Keratinocyte (primary cell): ENCODE results near the gene ACTN4. TPM values are rescaled to one million over a fixed set of nuclear protein-coding genes. Genes with fewer than 3 reads are reported as not detected.

Source experiments
- DNase-seq: peaks from one replicate; pipeline ENCODE4 v3.0.0-alpha.2; 2011; ENCODE audit warnings: low read depth, missing footprints, low spot score
- FAIRE-seq: peaks from 2 replicates; lab custom pipeline; 2011; peaks lifted over from hg19 to GRCh38; lab: Jason Lieb, UNC
- H2AFZ ChIP-seq: 2 replicates; pipeline ENCODE4 v1.6.0; 2012; ENCODE audit warnings: low read length, control low read depth, inconsistent platforms; ENCODE audit not compliant: control insufficient read depth
- H3K27ac ChIP-seq: 2 replicates; pipeline ENCODE4 v1.5.1; 2011; ENCODE audit warnings: low read length; ENCODE audit not compliant: control insufficient read depth, insufficient read depth
- H3K27me3 ChIP-seq: 3 replicates; pipeline ENCODE4 v1.6.0; 2011; ENCODE audit warnings: low read length; ENCODE audit not compliant: control insufficient read depth, insufficient read depth; ENCODE audit errors: extremely low read depth
- H3K36me3 ChIP-seq, 2 experiments: 2 replicates in 1 of 2; 3 replicates in 1 of 2; pipeline ENCODE4 v1.5.1; 2011; ENCODE audit warnings: low read length in 2 of 2, mild to moderate bottlenecking in 1 of 2; ENCODE audit not compliant: control insufficient read depth in 2 of 2, insufficient read depth in 2 of 2; ENCODE audit errors: extremely low read depth in 1 of 2
- H3K4me1 ChIP-seq: 3 replicates; pipeline ENCODE4 v1.5.1; 2011; ENCODE audit warnings: low read length; ENCODE audit not compliant: control insufficient read depth, insufficient read depth; ENCODE audit errors: extremely low read depth
- H3K4me2 ChIP-seq: 3 replicates; pipeline ENCODE4 v1.6.0; 2011; ENCODE audit warnings: low read depth, low read length; ENCODE audit not compliant: control insufficient read depth, insufficient read depth; ENCODE audit errors: extremely low read depth
- H3K4me3 ChIP-seq, 3 experiments: fragments of 200-600 bp in 1 of 3; sonication (generic) in 1 of 3; 2 replicates in 2 of 3; 3 replicates in 1 of 3; pipeline ENCODE4 v1.5.1; 2011 to 2016; ENCODE audit warnings: low read length in 3 of 3, mild to moderate bottlenecking in 3 of 3, control low read depth in 2 of 3, inconsistent platforms in 1 of 3, low read depth in 1 of 3, mixed read lengths in 1 of 3, mixed run types in 1 of 3, moderate library complexity in 1 of 3; ENCODE audit not compliant: control insufficient read depth in 2 of 3, insufficient read depth in 2 of 3; ENCODE audit errors: extremely low read depth in 1 of 3
- H3K79me2 ChIP-seq: 2 replicates; pipeline ENCODE4 v1.6.0; 2012; ENCODE audit warnings: low read length; ENCODE audit not compliant: control insufficient read depth, insufficient read depth
- H3K9ac ChIP-seq: 3 replicates; pipeline ENCODE4 v1.6.0; 2011; ENCODE audit warnings: low read length; ENCODE audit not compliant: control insufficient read depth, insufficient read depth; ENCODE audit errors: extremely low read depth
- H3K9me1 ChIP-seq: 3 replicates; pipeline ENCODE4 v1.6.0; 2011; ENCODE audit warnings: low read length; ENCODE audit not compliant: control insufficient read depth, insufficient read depth; ENCODE audit errors: extremely low read depth
- H3K9me3 ChIP-seq: 2 replicates; pipeline ENCODE4 v1.5.1; 2012; ENCODE audit warnings: low read depth, low read length; ENCODE audit not compliant: control insufficient read depth
- H4K20me1 ChIP-seq: 3 replicates; pipeline ENCODE4 v1.6.0; 2011; ENCODE audit warnings: low read length; ENCODE audit not compliant: control insufficient read depth, insufficient read depth; ENCODE audit errors: extremely low read depth
- EZH2 ChIP-seq: IDR thresholded peaks from one replicate; pipeline ENCODE4 v1.6.1; 2012; ENCODE audit warnings: inconsistent platforms, mild to moderate bottlenecking, low read length, moderate library complexity
- dilution Hi-C: fragments of 300-500 bp; cut with MboI; formaldehyde crosslinking; loops from one replicate; pipeline ENCODE4 v1.7.0; 2020; ENCODE audit warnings: low sequenced_read_pairs; ENCODE audit not compliant: extremely low pct_ligation_motif_present
- polyA plus RNA-seq, 5 experiments: library from polyadenylated mRNA; depleted of rRNA in 3 of 5; stranded (reverse) in 3 of 5; stranded (forward) in 1 of 5; unstranded in 1 of 5; fragments of >200 nt; gene quantifications; 1 replicate in 1 of 5; 2 replicates in 3 of 5; 3 replicates in 1 of 5; pipeline versions ENCODE4 v1.2.1 to v1.2.3, GENCODE V29; 2011 to 2012; ENCODE audit warnings: missing spikeins in 2 of 5, low read depth in 1 of 5, low replicate concordance in 1 of 5
- TF ChIP-seq, protein P1 (sequence below), 3 experiments: IDR thresholded peaks in 1 of 3; conservative IDR thresholded peaks in 1 of 3; optimal IDR thresholded peaks in 1 of 3; 2 replicates in 2 of 3; 3 replicates in 1 of 3; pipeline versions ENCODE3 to v1.5.1; 2011; ENCODE audit warnings: low read length in 3 of 3, mild to moderate bottlenecking in 3 of 3, moderate library complexity in 2 of 3, control low read depth in 1 of 3, inconsistent platforms in 1 of 3; ENCODE audit not compliant: insufficient read depth in 2 of 3; ENCODE audit errors: extremely low read depth in 1 of 3

The ACTN4 gene
- polyA plus RNA-seq, 1 donor (not counting 4 experiments of a cell fraction or from before 2014, with no cell fraction given) = 463 TPM

DNA sequence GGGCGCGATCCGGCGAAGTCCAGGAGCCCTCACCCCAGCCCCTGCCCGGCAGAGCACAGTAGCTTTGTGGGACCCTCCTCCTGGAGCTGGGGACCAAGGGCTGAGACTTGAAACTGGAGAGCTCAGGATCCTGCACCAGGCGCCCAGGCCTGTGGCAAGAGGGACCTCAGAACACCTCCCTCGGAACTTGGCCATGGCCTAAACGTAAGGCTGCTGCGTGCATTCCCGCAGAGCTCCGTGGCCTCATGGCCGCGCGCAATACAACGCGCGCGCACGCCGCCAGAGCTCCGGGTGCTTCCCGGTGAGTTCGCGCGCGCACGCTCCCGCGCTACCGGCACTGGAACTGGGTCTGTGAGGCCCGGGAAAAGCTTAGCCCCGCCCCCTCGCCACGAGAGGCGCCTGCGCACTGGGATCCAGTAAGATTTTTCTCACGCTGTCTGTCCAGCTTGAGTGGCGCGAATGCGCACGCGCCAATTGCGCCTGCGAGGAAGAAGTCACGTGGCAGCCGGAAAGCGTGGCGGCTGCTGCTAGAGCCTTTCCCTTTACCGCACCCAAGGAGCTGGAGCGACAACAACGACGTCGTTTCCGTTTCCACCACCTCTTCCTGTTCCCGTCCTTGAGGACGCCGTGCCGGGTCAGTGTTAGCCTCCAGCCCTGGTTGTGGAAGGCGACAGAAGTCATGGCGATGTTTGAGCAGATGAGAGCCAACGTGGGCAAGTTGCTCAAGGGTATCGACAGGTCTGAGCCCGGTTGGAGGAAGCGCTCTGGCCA is 28.7 kb upstream of the ACTN4 start, which contains the start of gene EIF3K:
TSS of gene EIF3K (plus strand) at position 599 of the 771 bp plus-strand sequence. CDS start at position 680, 81 bp downstream.
- TF ChIP-seq, protein P1, sequence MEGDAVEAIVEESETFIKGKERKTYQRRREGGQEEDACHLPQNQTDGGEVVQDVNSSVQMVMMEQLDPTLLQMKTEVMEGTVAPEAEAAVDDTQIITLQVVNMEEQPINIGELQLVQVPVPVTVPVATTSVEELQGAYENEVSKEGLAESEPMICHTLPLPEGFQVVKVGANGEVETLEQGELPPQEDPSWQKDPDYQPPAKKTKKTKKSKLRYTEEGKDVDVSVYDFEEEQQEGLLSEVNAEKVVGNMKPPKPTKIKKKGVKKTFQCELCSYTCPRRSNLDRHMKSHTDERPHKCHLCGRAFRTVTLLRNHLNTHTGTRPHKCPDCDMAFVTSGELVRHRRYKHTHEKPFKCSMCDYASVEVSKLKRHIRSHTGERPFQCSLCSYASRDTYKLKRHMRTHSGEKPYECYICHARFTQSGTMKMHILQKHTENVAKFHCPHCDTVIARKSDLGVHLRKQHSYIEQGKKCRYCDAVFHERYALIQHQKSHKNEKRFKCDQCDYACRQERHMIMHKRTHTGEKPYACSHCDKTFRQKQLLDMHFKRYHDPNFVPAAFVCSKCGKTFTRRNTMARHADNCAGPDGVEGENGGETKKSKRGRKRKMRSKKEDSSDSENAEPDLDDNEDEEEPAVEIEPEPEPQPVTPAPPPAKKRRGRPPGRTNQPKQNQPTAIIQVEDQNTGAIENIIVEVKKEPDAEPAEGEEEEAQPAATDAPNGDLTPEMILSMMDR (optimal IDR thresholded peaks at IDR 0.05 in 1 of 3, IDR thresholded peaks at IDR 0.05 in 1 of 3, conservative IDR thresholded peaks at IDR 0.05 in 1 of 3; ENCODE audit: extremely low read depth in 1 of 3, insufficient read depth in 2 of 3, low read length in 3 of 3) = no peak
- TF ChIP-seq EZH2 = no peak
- Histone ChIP-seq H3K27me3 (no peaks in the 10 kb centered on the region), H3K4me3 (peak within 1 kb of the TSS; percentile 66 to 92 (median 82)), H3K4me1 (peaks cover 13% of the 10 kb centered on the region), H3K9me1 (no peaks in the 10 kb centered on the region), H3K27ac (peak within 1 kb of the TSS; percentile 84), H4K20me1 (no peaks in the 10 kb centered on the region), H2AFZ (peak within 1 kb of the TSS; percentile 86), H3K4me2 (peak within 1 kb of the TSS; percentile 93), H3K79me2 (peaks cover 24% of the 10 kb centered on the region), H3K9me3 (no peaks in the 10 kb centered on the region), H3K36me3 (peaks cover 8 to 18% of the 10 kb centered on the region in 2 experiments), H3K9ac (peak within 1 kb of the TSS; percentile 92)
- peak; percentile 84 for FAIRE-seq
- DNase-seq = peak; percentile 98
- dilution Hi-C loops = no loop called here

DNA sequence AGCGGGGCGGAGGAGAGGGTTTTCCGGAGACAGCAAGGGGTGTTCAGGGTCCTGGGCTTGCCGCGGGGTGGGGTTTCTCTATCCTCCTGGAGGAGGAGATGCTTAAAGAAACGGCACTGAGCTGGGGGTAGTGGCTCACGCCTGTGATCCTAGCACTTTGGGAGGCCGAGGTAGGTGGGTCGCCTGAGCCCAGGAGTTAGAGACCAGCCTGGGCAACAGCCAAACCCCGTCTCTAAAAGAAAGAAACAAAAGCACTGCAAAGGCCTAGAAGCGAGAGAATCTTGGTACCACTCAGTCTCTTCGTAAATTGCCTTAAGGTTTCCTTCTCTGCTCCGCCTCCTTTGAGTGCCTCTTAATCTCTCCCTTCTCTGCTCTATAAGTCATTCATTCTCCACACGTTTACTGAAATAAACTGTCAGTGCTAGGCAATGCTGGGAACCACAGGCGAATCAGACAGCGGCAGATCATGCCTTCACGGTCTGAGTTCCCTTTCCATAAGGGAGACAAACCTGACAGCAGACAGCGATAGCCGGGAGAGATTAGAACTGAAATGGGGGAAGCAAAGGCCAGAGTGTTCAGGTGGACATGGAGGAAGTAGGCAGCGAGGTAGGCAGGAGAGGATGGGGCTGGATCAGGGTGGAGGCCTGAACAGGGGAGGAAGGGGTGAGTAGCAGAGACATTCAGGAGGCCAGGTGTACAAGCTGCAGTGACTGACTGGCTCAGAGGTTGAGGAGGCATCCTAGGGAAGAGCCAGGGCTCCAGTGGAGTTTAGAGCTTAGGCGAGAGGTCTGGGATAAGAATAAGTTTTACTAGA is 27.9 kb upstream of the ACTN4 start:
- Histone ChIP-seq H3K4me2 (peak overlapping the region; percentile 92), H4K20me1 (no peaks in the 10 kb centered on the region), H3K27ac (peak overlapping the region; percentile 84), H3K36me3 (peaks cover 14 to 24% of the 10 kb centered on the region in 2 experiments), H3K4me3 (peak overlapping the region; percentile 66 to 92 (median 82)), H3K9me3 (no peaks in the 10 kb centered on the region), H3K27me3 (no peaks in the 10 kb centered on the region), H3K9ac (peak overlapping the region; percentile 92), H3K4me1 (peaks cover 13% of the 10 kb centered on the region), H3K79me2 (peaks cover 26% of the 10 kb centered on the region), H2AFZ (peak overlapping the region; percentile 86), H3K9me1 (no peaks in the 10 kb centered on the region)
- dilution Hi-C loops = no loop called here
- FAIRE-seq (no peak), DNase-seq (no peak)
- TF ChIP-seq, protein P1 (optimal IDR thresholded peaks at IDR 0.05 in 1 of 3, IDR thresholded peaks at IDR 0.05 in 1 of 3, conservative IDR thresholded peaks at IDR 0.05 in 1 of 3; ENCODE audit: extremely low read depth in 1 of 3, insufficient read depth in 2 of 3, low read length in 3 of 3) = no peak
- TF ChIP-seq EZH2 = no peak
